GF-D8 (cell line): ENCODE measurements around the gene ACTR2.
A peak's percentile ranks its signal among the peaks of the same experiment; 100 is the strongest.
"Not testable (repeated sequence)": the region's sequence is repeated elsewhere in the genome, so short reads cannot be mapped to it uniquely, and the experiment has no call there.

Source experiments
- DNase-seq: peaks from one replicate; lab custom pipeline; 2025; lab: John Stamatoyannopoulos, UW

Gene ACTR2

DNA sequence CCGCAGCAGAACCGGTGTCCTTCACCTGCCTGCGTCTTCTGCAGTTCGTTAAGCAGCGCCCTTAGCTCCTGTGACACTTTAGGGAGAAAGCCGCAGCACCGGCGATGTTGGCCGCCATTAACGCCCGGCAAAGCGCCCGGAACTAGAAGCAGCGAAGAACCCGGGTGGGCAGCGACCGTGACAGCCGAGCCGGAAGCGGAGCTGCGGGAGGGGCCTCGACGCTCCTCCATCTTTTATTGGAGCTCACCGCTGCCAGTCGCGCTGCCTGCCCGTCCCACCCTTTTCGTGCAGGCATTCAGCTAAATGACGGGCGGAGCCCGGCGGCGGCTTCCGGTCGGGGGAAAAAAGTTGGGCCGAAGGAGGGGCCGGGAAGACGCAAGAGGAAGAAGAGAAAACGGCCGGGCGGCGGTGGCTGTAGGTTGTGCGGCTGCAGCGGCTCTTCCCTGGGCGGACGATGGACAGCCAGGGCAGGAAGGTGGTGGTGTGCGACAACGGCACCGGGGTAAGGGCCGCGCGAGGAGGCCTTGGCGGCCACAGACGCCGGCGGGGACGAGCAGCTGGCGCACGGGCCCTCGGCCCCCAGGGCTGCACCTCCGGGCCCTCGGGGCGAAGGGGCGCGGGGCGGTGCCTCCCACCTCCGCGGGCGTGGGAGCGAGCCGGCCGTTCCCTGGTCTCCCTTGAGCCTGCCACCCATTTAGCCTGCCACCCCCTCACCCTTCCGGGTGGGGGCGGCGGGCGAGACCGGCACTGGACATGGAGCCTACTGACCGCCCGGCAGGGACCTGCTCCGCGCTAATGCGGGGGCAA is at the start of gene ACTR2:
Gene ACTR2 (plus strand): TSS at position 376 of the 807 bp plus-strand sequence. CDS start 79 bp downstream, at position 455.
- DNase-seq = peak; percentile 94

DNA sequence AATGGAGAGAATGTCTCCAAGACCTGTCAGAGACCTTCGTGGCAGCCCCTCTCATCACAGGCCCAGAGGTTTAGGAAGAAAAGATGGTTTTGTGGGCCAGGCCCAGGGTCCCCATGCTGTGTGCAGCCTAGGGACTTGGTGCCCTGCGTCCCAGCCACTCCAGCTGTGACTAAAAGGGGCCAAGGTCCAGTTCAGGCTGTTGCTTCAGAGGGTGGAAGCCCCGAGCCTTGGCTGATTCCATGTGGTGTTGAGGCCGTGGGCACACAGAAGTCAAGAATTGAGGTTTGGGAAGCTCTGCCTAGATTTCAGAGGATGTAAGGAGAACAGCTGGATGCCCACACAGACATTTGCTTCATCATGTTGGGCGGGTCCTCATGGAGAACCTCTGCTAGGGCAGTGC is 45.1 kb upstream of the ACTR2 start:
- DNase-seq = no peak

DNA sequence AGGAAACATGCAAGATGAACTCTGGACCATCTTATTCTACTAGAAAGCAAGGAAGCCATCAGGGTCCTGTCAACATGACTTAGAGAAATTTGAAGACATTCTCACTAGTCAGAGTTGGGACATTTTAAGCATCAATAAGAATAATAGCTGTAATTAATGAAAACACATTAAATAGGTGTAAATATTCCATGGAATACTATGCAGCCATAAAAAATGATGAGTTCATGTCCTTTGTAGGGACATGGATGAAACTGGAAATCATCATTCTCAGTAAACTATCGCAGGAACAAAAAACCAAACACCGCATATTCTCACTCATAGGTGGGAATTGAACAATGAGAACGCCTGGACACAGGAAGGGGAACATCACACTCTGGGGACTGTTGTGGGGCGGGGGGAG is 44.2 kb upstream of the ACTR2 start:
- not testable (repeated sequence) for DNase-seq

DNA sequence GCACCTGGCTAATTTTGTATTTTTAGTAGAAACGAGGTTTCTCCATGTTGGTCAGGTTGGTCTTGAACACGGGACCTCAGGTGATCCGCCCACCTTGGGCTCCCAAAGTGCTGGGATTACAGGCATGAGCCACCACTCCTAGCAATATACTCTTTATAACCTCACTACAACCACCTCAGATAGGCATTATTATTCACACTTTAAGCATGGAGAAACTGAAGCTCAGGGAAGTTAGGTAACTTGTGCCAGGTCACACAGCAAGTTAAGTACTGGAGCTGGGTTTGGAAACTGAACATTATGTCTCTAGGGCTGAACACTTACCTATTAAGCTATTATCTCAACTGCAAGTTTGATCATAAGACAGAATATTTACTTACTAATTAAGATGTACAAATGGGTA is 42.6 kb upstream of the ACTR2 start:
- DNase-seq = no peak

DNA sequence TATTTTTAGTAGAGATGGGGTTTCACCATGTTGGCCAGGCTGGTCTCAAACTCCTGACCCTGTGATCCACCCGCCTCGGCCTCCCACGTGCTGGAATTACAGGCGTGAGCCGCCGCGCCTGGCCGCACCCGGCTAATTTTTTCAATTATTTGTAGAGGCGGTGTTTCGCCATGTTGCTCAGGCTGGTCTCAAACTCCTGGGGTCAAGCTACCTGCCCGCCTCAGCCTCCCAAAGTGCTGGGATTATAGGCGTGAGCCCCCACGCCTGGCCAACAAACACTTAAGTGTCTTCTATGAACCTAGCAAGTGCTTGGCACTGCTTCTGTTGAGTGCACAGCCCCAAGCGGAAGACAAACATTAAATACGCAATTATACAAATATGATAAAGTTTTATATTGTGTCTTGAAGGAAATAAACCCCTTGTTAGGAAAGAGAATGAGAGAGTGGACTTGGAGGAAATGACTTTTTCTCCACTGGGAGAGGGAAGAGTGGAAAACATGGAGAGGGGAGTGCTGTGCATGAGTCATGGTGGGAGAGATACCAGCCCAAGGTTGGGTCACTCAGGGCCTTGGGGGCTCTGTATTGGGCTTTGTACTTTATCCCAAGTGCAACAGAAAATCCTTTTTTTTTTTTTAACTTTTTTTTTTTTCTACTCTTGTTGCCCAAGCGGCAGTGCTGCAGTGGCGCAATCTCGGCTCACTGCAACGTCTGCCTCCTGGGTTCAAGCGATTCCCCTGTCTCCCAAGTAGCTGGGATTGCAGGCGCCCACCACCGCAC is 41.4 kb upstream of the ACTR2 start:
- no peak for DNase-seq

DNA sequence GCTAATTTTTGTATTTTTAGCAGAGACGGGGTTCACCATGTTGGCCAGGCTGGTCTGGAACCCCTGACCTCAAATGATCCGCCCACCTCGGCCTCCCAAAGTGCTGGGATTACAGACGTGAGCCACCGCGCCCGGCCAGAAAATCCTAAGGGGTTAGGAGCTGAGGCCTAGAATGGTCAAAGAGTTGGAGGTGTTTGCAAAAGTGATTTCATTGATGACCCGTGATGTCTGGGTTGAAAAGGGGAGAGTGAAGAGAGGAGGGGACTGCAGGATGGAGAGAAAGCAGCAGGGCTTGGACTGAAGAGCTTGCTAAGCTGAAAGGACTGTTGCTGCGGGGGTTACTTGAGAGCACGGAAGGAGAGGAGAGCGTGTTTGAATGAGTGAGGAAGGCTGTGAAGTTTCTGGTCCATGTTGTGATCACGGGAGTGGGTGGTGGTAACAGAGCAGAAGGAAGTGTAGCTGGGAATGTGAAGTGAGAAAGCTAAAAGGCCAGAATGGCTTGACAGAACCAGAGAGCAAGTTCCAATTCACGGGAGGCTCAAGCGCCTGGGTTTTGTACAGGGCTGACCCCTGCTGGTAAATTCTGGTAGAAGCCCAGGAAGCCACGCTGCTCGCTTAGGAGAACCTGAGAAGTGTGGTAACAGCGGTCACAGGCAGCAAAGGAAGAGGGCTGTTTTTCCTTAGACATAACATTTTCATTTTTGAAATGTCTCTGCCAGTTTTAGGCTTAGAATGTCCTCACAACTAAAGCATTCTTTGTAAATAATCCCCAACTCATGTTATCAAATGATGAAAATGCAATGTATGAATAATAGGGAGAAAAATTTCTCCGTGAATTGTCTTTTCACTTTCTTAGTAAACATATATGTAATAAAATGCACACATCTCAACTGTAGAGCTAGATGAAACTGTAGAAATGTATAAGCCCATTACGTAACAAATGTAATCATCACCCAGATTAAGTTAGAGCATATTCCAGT is 40.5 kb upstream of the ACTR2 start:
- DNase-seq = peak; percentile 44

DNA sequence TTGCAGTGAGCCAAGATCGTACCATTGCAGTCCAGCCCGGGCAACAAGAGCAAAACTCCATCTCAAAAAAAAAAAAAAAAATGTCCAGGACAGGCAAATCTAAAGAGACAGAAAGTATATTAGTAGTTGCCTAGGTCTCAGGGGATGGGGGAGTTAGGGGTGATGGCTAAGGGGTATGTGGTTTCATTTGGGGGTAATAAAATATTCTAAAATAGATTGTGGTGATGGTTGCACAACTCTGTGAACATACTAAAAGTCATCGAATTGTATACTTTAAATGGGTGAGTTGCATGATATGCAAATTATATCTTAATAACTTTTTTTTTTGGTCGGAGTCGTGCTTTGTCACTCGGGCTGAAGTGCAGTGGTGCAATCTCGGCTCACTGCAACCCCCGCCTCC is 34.2 kb upstream of the ACTR2 start:
- no peak for DNase-seq

DNA sequence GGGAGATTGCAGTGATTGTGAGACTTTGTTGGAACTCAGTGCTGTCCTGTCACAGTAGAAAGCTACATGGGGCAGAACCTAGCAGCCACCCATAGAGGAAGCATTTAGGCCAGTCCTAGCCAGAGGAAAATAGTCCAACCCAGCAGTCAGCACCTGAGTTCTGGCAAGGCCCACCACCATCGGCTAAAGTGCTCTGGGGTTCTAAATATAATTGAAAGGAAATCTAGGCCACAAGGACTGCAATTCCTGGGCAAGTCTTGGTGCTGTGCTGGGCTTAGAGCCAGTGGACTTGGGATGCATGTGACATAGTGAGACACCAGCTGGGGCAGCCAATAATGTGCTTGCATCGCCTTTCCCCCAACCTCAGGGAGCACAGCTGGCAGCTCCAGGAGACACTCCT is 28.9 kb upstream of the ACTR2 start:
- no peak for DNase-seq

DNA sequence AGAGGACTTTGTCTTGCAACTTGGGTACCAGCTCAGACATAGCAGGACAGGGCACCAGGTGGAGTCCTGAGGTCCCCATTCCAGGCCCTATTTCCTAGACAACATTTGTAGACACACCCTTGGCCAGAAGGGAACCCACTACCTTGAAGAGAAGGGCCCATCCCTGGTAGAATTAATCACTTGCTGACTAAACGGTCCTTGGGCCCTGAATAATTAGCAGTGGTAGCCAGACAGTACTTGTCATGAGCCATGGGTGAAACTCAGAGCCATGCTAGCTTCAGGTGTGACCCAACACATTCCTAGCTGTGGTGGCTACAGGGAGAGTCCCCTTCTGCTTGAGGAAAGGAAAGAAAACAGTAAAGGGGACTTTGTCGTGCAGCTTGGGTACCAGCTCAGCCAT is 28.5 kb upstream of the ACTR2 start:
- no peak for DNase-seq

DNA sequence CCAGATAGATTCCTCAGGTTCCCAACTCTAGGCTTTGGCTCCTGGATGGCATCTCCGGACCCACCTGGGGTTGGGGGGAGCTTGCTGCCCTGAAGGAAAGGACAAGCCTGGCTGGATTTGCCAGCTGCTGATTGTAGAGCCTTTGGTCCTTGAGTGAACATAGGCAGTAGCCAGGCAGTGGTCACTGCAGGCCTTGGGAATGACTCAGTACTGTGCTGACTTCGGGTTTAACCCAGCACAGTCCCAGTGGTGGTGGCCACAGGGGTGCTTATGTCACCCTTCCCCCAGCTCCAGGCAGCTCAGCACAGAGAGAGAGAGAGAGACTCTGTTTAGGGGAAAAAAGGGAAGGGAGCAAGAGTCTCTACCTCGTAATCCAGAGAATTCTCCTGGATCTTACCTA is 27.7 kb upstream of the ACTR2 start:
- DNase-seq = no peak

DNA sequence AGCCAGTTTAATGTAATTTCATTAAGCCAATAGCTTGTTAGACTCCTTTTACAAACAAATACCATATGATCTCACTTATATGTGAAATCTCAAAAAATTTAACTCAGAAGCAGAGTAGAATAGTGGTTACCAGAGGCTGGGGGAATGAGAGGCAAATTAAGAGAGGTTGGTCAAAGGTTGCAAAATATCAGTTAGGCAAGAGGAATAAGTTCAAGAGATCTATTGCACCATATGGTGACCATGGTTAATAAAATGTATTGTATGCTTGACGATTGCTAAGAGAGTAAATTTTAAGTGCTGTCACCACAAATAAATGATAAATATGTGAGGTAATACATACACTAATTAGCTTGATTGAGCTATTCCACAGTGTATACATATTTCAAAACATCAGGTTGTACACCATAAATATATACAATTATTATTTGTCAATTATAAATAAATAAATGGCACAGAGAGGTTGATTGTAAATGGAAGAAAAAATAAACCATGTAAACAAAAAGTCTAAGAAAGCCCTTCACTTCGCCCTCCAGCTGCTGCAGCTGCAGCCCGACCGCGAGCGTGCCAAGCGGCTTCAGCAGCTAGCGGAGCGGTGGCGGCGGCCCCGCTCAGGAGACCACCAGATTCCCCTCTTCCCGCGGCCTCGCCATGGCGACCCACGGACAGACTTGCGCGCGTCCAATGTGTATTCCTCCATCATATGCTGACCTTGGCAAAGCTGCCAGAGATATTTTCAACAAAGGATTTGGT is 23.0 kb upstream of the ACTR2 start:
- DNase-seq = peak; percentile 39

DNA sequence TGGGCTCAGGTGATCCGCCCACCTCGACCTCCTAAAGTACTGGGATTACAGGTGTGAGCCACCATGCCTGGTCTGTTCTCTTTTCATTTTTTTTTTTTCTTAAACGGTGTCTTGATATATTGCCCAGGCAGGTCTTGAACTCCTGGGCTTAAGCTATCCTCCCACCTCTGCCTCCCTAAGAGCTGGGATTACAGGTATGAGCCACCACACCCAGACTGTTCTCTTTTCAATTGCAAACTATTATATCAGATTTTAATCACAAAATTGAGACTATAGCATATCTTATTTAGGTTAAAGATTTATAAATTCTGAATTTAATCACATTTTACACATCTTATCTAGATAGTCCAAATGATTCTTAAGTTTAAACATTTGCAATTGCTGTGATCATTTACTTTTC is 15.5 kb upstream of the ACTR2 start:
- no peak for DNase-seq

DNA sequence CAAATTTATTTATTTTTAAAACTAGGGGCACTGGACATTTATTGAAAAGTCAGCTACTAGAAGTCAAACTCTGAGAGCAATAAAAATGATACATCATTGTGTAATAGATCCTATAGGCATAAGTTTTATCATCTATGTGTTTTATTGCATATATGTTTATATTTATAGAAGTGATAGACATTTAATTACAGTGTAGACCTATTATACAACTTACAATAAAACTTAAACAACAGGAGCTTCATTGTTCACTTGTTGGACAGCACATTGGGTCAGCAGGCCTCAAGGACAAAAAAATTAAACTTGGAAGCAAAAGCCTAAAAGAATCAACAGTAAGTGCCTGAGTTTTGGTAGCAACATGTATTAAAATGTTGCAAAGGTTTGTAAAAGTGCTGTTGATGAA is 15.0 kb upstream of the ACTR2 start:
- no peak for DNase-seq

DNA sequence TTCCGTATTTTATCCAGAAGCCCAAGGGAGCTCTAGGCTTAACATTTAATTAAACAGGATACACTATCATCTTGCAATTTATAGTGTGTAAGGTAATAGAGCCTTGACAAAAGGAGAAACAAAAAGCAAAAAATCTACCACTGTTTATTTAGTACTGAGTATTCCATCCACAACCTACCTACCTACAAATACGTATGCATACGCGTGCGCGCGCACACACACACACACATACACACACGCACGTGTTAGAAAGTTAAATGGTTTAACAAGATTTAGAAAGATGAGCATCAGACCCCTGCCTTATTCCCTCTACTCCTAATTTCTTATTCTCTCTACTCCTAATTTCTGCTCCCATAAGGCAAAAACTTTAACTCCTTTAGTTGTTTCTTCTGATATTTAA is 14.6 kb upstream of the ACTR2 start:
- no peak for DNase-seq

DNA sequence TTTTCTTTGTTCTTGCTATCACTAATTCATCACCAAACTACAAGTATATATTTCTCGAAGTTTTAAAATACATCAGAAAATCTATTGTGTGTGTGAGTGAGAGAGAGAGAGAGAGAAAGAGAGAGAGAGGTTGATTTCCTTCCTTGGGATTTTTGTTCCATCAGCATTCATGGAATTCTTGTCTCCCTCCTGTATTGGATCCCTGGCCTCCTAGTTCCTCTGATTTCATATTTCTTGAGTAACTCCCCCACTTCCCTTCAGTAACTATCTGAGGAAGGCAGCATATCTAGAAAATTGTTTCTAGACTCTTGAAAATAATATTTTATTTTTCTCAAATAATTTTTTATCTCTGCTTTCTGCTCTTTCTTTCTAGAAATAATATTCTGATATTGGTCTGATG is 13.3 kb upstream of the ACTR2 start:
- DNase-seq = no peak

DNA sequence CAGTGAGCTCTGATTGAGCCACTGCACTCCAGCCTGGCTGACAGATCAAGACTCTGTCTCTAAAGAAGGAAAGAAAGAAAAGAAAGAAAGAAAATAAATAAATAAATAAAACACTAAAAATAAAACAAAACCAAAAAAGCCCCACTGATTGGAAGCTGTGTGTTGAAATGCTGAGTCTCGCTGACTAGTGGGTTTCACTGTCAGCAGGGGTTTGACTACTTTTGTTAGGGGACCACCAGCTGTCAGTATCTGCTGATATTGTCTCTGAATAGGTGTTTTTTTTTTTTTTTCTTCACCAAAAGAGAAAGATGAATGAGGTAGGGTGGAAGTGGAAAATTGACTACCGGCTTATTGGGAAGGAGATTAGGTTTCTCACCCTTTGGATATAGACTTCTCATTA is 12.8 kb upstream of the ACTR2 start:
- DNase-seq = no peak

DNA sequence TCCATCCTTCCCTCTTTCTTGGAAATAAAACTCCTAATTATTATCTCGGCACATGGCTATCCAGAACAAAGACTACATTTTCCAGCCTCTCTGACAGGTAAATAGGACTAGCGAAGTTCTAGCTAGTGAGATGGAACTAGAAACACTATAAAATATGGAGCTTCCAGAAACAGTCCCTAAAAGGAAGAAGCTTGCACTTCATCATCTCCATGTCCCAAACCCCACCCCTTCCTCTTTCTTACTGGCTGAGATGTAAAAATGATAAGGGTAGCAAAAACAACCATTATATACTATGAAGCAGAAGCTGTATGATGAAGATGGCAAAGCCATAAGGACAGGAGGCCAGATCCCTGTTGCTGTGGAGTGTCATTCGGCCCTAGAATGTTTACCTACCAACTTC is 11.7 kb upstream of the ACTR2 start:
- DNase-seq = no peak

DNA sequence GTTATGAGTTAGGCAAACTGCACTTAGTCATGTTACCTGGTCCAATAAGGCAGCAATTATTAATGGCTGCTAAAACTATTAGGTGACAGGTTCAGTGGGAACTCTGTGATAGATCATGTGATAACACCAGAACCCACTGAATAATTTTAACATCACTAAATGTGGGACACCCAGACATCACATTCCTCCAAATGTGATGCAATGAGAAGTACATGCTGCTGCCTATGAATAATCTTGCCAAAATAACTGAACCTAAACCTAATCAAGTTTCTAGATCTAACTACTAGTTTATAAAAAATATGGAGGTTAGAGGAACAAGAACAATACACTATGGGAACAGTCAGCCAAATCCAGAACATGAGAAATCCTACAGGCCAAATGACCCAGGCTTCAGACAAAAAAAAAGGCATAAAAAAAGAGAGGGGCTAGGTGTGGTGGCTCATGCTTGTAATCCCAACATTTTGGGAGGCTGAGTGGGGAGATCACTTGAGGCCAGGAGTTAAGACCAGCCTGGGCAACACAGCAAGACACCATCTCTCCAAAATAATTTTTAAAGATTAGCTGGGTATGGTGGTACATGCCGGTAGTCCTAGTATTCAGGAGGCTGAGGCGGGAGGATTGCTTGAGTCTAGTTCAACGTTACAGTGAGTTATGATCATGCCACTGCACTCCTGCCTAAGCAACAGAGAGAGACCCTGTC is 7.0 kb upstream of the ACTR2 start:
- DNase-seq = no peak

DNA sequence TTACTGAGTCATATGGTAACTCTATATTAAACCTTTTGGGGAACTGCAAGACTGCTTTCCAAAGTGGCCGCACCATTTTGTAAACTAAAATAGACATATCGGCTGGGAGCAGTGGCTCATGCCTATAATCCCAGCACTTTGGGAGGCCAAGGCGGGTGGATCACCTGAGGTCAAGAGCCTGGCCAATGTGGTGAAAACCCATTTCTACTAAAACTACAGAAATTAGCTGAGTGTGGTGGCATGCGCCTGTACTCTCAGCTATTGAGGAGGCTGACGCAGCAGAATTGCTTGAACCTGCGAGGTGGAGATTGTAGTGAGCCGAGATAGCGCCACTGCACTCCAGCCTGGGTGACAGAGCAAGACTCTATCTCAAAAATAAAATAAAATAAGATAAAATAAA is 6.4 kb upstream of the ACTR2 start:
- DNase-seq = not testable (repeated sequence)

DNA sequence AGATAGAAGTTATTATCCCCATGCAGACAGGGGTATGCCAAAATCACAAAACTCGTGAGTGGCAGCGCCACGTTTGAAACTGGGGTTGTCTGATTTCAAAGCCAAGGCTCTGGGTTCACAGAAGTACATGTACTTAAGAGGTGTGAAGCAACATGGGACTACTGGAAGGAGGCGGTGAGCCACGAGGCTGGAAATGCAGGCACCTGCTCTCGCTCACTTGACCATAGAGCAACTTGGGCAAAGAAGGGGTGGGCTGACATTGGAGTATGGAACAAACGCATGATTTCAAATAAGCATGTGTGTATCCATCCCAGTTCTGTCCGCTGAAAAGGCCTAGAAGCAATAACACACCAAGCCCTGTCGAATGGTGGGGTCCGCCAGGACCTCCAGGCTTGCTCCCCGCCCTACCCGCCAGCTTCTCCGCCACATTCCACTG is 593 bp upstream of the ACTR2 start:
- DNase-seq = peak; percentile 55

DNA sequence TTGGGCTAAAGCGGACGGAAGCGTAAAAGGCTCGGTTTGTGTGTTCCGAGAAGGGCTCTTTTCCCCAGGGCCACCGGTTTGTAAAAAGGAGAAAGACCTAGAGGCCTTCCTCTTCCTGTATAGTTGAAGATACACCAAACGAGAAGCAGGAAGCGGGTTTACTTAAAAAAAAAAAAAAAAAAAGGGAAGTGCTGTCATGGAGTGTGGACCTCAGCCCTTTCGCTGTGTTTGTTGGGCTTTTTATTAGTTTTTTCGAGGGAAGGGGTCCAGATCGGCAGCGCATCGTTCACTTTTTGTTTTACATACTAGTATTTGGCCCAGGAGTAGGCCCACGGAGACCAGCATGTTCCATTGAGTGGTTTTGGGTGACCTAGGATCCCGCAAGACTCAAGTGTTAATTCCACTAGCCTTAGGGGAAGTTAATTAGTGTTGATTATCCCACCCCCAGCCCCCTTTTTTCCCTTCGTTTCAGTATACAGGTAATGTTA is 676 bp downstream of the ACTR2 start:
- peak; percentile 85 for DNase-seq
